Stimulated activated CD4-positive, alpha-beta T cell treated with anti-CD3 and anti-CD28 coated beads, Interleukin-1b, Interleukin-23, amount 100 ng/mL, for 48 hours (primary cell): ENCODE measurements around the gene WNT10A.
"Not testable (repeated sequence)": the region's sequence is repeated elsewhere in the genome, so short reads cannot be mapped to it uniquely, and the experiment has no call there.

Source experiments
- DNase-seq: peaks from one replicate; pipeline ENCODE4 v3.0.0-alpha.2; 2020

WNT10A gene

DNA sequence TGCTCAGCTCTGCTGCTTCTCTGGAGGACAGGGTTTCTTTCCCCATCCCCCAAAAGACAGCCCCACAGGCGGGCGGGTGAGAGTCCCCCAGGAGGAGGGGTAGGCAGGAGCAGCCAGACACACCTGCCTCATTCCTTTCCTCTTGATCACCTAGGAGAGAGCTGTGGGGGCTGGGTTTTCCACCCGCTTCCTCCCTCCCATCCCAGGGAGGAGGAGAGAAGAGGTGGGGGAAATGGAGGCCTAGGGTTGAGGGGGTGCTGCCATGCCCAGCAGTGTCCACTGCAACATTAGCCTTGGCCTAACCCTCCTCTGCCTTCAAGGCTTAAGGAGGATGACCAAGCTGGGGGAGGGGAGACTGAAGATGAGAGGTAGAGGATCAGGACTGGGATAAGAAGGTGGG, 14.7 kb downstream of the WNT10A start:
- no peak for DNase-seq

DNA sequence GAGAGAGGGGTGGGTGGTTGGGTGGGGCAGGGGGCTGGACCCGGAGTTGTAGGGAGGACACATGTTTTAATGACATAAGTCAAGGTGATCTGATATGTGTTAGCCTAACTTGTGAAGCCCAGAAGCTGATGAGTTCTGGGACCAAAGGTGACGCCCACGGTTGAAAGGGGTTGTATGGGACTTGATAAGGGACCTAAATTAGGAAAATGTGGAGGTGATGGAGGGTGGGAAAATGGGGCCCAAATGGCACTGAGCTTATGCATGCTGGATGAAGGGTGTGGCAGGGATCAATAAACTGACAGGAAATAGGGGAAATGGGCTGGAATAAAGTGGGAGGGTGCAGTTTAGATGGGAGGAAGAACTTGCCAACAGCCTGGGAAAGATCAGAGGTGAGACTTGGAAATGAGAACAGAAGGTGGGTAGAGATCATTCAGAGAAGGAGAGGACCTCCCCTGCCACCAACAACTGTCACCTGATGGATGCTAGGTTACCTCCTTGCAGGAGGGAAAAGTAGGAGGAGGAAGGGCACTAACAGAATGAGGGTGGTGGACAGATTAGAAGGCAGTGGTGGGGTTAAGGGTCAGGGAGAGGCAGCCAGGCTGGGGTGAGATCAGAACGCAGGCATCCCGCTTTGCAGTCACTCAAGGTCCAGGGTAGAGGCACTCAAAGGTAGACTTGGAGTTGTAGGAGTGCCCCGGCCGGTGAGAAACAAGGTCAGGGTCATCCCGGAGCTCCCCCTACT, 15.3 kb downstream of the WNT10A start:
- no peak for DNase-seq

DNA sequence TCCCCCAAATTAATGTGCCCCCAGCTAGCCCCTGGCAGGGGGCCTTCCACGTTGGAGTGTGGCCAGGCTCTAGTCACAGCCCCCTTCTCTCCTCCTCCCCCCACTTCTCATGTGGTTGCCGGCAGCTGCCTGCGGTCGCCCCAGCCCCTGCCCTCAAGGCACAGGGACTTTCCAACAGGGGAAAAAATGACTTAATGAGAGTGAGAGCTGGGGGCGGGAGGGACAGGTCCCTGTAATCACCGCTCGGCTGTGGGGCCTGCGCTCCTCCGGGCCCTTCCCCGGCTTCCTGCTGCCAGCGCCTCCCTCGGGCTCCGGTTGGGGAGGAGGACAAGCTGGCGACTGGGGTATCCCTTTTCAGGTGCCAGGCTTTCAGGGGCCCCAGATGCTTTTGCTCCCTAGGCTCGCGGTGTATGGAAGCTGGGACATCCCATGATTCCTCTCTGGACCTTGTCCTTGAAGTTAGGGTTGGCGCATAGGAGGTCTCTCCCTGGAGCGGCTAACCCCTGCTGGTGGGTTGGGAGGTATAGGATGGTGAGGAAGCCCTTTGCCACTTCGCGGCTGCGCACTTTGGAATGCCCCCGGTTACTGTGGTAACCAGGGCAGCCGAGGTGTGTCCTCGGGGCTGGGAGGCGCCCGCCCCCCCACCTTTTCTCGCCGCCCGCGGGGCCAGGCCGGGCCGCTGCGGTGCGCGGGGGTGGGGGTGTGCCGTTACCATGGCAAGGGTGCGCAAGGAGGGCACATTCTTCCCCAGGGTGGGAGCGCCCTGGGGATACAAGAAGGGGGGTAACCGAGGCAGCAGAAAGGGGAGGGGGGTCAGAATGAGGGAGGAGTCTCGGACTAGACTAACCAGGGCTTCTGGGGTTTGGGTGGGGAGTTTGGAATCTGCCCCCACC, 16.1 kb downstream of the WNT10A start:
- DNase-seq = peak; percentile 90

DNA sequence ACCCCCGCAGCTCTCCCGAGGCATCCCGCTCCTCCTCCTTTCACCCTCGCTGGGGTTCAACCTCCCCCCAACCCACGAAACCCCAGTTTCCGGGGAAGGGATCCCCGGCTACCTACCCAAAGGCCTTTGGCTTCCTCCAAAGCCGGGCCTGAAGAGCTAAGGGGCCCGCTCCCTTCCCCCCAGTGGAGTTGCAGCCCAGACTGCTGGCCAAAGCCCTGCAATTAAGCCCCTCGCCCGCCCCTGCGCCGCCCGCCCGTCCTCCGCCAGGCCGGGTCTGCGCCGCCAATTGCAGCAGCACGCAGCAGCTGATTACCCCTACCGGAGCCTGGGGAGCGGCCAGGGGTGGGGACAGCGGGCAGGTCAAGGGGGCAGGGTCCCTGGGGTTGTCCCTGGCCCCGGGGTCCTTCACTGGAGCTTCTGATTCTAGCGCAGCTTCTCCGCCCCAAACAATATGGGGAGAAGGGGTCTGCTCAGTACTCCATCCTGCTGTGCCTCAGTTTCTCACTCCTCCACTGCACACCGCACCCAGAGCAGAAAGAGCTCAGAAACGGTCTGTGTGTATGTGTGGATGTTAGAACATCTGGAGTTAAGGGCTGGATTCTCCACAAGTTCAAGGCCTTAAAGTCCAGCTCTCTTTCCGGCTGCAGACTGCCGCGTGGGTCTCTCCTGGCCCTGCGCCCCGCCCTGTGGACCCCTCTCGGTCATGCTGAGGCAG, 16.9 kb downstream of the WNT10A start:
- no peak for DNase-seq

DNA sequence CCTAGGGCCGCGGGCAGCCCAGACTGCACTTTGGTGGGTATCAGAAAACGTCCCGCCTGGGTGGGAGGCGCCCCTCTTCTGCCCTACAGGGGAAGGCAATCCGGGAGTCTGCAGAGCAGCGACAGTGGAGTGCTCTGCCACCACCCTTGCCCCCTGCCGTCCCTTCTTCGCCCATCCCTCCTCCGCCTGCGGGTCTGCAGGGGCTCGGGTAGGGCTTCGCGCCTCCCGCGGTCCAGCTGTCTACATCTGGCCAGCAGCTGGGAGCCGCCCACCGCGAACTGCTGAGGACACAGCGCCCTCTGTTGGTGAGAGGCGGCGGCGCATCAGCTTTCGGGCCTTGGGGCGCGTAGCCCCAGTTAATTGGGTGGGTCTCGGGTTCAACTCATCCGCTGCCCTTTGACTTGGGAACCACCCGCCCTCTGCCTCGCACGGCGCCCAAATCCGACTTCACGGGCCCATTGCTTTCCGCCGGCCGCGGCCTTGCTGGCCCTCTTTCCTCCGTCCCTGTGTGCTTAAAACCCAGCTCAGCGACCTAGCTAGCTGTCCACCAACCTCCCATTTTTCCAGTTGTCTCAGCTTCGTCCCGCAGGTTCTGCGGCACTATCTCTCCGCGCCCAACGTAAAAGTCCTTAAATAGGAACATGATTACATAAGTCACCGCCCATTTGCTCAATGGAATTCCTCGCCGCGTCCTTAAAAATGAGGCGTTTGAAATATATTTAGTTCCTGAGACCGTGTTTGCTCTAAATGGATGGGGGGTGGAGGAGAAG, 17.6 kb downstream of the WNT10A start:
- DNase-seq = peak; percentile 75

DNA sequence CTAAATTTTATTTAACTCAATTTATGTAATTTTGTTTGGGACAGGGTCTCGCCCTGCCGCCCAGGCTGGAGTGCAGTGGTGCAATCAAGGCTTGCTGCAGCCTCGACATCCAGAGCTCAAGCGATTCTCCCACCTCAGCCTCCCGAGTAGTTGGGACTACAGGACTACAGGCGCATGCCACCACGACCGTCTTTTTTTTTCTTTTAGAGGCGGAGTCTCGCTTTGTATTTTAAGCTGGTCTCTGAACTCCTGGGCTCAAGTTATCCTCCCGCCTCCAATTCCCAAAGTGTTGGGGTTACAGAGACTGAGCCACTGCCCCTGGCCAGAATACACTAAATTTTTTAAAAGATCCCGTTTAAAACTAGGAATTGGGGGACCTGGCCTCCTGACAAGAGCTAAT, 18.5 kb downstream of the WNT10A start:
- no peak for DNase-seq

DNA sequence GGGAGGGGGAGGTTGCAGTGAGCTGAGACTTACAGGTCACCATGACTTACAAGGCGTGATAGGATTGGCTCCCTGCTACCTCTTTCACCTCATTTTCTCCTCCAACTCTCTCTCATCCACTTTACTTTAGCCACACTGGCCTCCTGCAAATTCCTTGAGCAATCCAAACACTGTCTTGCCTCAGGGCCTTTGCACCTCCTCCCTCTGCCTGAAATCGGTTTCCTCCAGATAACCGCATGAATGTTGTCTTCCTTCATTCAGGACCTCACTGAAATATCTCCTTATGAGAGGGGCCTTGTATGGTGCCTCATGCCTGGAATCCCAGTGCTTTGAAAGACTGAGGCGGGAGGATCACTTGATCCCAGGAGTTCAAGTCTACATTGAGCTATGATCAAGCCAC, 21.8 kb downstream of the WNT10A start:
- no peak for DNase-seq

DNA sequence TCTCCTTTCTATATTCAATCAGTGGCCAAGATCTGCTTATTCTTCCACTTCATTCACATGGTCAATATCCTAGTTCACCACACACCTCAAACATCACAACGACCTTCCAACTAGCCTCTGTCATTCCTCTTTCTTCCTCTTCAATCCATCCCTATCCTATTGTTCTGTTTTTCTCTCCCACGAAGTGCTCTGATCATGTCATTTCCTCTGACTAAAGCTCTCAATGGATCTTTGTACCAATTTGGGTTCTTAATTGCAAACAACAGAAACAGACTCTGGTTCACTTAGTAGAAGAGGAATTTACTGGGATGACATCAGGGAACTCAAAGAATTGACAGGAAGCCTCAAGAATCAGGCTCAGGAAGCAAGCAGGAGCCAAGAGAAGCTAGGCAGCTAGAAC, 23.5 kb downstream of the WNT10A start:
- no peak for DNase-seq

DNA sequence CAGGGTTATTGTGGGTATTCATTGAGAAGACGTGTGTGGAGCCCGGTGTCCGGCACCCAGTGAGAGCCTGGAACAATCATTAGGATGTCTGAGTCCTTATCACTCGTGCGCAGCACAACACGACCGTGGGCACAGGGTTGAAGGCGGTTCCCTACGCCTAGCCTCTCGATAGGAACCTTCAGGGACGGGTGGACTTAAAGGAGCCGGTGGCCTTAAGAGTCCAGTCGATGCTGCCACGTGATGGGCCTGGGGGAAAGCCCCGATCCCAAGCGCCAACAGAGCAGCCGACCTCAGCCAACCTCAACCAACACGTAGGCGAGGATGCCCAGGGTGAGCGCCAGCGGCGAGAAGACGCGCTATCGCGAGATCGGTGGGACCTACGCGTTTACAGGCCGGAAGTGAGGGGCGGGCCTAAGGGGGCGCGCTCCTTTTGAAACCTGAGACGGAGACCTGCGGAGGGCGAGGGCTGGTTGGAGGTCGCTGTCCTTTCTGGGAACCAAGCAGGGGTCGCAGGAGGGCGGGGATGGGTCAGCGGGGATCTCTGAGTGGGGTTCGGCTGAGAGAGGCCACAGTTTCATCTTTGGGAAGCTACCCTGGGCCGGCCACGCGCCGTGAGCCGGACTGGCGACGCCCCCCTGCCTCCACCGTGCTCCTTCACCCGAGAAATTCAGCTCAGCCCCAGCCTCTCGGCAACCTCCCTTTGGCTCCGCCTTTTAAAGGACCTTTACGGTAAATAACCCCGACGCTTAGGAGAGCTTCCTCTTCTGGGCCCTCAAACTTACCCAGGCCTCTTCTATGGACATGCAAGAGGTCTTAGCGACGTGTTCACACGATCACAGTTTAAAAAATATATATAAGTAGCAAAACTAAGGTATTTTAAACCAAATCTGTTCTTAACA, 28.3 kb downstream of the WNT10A start:
- DNase-seq = peak; percentile 93

DNA sequence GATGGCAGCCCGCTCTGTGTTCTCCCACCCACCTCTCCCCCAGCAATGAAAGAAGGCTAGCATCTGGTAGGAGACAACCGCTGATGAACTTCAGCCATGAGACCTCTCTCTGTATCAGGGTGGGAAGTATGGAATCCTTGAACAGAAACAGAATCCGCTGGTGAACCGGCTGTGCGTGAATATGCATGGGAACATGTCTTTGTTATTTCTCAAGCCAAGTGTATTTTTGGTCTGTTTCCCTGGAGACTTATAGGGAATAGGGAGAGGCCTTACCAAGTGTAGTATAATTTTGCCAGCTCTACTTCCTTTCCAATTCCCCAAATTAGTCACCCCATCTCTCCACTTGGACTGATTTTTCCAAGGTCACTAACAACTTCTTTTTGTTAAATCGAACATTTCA, 30.1 kb downstream of the WNT10A start:
- DNase-seq = no peak

DNA sequence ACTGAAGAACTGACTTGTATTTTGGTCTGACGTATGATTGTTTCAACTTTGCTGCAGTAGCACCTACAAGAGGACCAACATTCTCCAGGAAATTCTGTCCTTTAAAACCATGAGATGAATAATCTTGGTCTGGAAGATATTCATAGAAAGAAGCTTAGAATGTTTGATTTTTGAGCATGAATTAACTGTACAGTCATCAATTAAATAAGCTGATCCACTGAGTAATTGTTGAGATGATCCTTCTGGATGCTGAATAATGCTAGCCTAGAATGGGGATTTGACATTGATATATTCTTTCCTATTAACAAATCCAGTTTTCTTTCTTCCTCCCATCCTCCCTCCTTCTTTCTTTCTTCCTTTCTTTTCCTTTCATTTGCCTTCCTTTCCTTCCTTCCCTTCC, 39.9 kb downstream of the WNT10A start:
- DNase-seq = no peak

DNA sequence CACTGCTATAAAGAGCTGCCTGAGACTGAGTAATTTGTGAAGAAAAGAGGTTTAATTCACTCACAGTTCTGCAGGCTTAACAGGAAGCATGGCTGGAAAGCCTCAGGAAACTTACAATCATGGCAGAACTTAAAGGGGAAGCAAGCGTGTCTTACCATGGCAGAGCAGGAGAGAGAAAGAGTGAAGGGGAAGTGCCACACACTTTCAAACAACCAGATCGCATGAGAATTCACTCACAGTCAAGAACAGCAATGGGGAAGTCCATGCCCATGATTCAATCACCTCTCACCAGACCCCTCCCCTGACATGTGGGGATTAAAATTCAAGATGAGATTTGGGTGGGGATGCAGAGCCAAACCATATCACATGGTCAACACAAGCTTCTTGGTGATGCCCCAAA, 44.1 kb downstream of the WNT10A start:
- no peak for DNase-seq

DNA sequence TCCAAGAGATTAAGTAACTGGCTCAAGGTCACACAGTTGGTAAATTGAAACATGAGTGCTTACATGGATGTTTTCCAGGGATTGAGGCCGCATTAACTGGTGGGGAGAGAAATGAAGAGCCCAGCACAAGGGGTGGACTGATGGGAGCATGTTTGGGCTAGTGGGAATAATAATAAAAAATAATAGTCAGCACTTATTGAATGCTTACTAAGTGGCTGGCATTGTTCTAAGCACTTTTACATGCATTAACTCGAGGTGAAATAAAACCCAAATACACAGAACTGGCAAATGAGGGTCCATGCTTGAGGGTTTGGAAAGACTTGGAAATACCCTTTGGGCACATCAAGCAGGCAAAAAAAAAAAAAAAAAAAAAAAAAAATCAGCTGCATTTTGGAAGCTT, 44.8 kb downstream of the WNT10A start:
- DNase-seq = no peak

DNA sequence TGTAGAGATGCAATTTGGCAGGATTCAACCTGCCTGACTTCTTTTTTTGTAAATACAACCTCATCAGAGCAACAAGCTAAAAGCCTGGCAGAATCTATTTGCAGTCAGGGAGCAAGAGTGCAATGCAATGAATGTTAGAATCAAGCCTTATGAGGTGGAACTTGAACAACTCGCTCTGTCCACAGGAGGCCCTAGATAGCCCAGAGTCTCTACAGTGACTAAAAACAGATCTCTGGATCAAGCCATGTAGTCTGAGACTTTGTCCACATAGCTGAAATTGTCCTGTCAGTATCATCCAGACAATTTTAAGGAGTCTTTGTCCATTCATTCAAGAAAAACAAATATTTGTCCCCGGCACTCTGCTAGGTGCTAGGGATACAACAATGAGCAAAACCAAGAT, 46.8 kb downstream of the WNT10A start:
- no peak for DNase-seq

DNA sequence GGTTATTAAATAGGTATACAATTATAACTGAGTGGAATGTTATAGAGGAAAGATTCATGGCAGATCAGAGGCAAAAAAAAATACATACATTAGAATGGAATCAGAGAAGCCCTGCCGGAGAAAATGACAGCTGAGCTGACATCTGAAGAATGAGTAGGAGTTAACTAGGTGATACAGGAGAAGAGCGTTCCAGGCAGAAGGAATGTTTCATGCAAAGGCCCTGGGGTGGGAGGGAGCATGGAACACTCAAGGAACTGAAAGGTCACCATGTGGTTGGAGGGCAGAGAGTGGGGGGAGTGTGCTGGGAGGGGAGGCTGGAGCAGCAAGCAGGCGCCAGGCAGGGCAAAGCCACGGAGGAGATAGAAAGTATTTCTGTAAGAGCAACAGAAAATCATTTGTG, 47.2 kb downstream of the WNT10A start:
- no peak for DNase-seq

DNA sequence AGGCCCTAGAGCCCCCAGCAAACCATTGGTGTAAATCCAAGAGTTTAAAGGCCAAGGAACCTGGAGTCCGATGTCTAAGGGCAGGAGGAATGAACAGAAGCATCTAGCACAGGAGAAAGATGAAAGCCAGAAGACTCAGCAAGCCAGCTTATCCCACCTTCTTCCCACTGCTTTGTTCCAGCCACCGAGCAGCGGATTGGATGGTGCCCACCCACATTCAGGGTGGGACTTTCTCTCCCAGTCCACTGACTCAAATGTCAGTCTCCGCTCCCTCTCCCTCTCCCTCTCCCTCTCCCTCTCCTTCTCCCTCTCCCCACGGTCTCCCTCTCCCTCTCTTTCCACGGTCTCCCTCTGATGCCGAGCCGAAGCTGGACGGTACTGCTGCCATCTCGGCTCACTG, 49.8 kb downstream of the WNT10A start:
- DNase-seq = not testable (repeated sequence)

DNA sequence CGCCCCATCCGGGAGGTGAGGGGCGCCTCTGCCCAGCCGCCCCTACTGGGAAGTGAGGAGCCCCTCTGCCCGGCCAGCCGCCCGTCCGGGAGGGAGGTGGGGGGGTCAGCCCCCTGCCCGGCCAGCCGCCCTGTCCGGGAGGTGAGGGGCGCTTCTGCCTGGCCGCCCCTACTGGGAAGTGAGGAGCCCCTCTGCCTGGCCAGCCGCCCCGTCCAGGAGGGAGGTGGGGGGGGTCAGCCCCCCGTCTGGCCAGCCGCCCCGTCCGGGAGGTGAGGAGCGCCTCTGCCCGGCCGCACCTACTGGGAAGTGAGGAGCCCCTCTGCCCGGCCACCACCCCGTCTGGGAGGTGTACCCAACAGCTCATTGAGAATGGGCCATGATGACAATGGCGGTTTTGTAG, 51.1 kb downstream of the WNT10A start:
- DNase-seq = not testable (repeated sequence)
